Activated CD4-positive, alpha-beta T cell treated with anti-CD3 and anti-CD28 coated beads, Interleukin-2, amount 10 ng/mL, durations not matched to agents 24 days and 14 days (primary cell): ENCODE results near the gene CACNA2D3. TPM values are rescaled to one million over a fixed set of nuclear protein-coding genes. Genes with fewer than 3 reads are reported as not detected.

ENCODE experiments used
- DNase-seq: peaks from one replicate; pipeline ENCODE4 v3.0.0; 2022
- H3K27ac Mint-ChIP-seq: one replicate; pipeline ENCODE4 v1.8.0; 2022; ENCODE audit warnings: mild to moderate bottlenecking, mixed read lengths
- H3K27me3 Mint-ChIP-seq: one replicate; pipeline ENCODE4 v1.8.0; 2022; ENCODE audit warnings: mixed read lengths
- H3K36me3 Mint-ChIP-seq: one replicate; pipeline ENCODE4 v1.8.0; 2022; ENCODE audit warnings: low read depth, mild to moderate bottlenecking, mixed read lengths
- H3K4me1 Mint-ChIP-seq: one replicate; pipeline ENCODE4 v1.8.0; 2021; ENCODE audit warnings: mixed read lengths
- H3K4me3 Mint-ChIP-seq: one replicate; pipeline ENCODE4 v1.8.0; 2022; ENCODE audit warnings: mild to moderate bottlenecking, moderate library complexity, mixed read lengths
- H3K9me3 Mint-ChIP-seq: one replicate; pipeline ENCODE4 v1.8.0; 2021; ENCODE audit warnings: mixed read lengths
- intact Hi-C: fragments of 100-400 bp; cut with micrococcal nuclease; formaldehyde crosslinking; loops from one replicate; pipeline ENCODE4 v1.15.1; 2023
- total RNA-seq: library from RNA; stranded (reverse); gene quantifications from 2 replicates; pipeline ENCODE4 v1.2.3, GENCODE V29; 2022

Gene CACNA2D3
- total RNA-seq, 1 donor from 2014 or later: not detected

GRCh38 chr3:54232618-54233017 is 110.3 kb downstream of the CACNA2D3 start:
- Mint-ChIP-seq H3K9me3 (no peaks in the 10 kb centered on the region), H3K27ac (no peak overlapping the region), H3K4me1 (no peaks in the 10 kb centered on the region), H3K36me3 (no peaks in the 10 kb centered on the region), H3K4me3 (no peak overlapping the region), H3K27me3 (no peaks in the 10 kb centered on the region)
- intact Hi-C loops: no loop called here
- DNase-seq: no peak

GRCh38 chr3:54235998-54236397 is 113.6 kb downstream of the CACNA2D3 start:
- Mint-ChIP-seq H3K4me3 (no peak overlapping the region), H3K27me3 (no peaks in the 10 kb centered on the region), H3K4me1 (no peaks in the 10 kb centered on the region), H3K9me3 (no peaks in the 10 kb centered on the region), H3K27ac (no peak overlapping the region), H3K36me3 (no peaks in the 10 kb centered on the region)
- no peak for DNase-seq
- intact Hi-C loops: no loop called here

DNA sequence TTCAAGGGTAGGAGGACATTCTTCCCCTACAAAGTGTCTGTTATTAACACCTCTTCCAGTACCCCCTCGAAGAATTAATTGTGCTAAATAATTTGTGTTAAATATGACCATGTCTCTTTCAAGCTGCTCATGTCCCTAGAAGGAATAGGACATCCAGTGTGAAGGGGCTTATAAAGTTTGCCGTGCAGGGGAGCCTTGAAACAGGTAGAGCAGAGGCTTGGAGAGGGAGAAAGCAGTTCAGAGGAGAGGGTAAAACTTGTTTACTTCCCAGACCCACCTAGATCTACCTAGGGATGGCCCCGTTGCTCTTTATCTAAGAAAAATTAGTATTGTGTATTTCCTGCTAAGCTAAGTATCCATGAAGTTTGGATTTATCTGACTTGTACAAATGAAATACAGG is 114.8 kb downstream of the CACNA2D3 start:
- DNase-seq: no peak
- Mint-ChIP-seq H3K27ac (no peak overlapping the region), H3K27me3 (no peaks in the 10 kb centered on the region), H3K4me3 (no peak overlapping the region), H3K36me3 (no peaks in the 10 kb centered on the region), H3K4me1 (no peaks in the 10 kb centered on the region), H3K9me3 (no peaks in the 10 kb centered on the region)
- intact Hi-C loops: no loop called here

DNA sequence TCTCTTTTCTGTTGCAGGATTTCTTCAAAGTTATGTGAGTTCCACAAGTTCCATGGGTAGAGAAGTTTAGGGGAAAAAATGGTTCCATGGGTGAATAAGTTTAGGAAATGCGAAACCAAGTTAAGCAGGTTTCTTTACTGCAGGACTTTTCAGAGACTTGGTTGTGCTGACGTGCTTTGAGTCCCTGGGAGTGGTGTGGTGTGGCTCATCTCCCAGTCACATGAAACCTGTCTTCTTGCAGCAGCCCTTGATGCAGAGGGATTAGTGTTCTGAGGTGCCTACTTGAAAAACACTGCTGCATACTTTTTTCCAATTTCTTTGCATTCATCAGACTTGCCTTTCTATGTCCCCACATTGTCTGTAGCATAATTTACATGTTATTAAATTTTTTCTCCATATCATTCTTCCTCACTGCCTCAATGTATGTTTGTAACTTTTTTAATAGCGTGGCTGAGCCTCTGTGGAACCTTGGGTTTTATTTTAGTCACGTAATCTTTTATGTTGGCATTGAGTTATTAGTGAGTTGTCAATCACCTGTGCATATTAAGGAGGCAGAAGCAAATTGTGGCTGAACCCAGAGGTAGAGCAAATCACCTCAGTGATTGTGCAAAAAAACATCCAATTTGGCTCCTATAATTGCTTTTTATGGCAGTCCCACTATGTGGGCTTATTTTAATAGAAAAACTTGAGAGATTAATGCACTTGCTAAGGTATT is 115.6 kb downstream of the CACNA2D3 start:
- intact Hi-C loops: no loop called here
- H3K27ac Mint-ChIP-seq: no peak overlapping the region
- H3K27me3 Mint-ChIP-seq: no peaks in the 10 kb centered on the region

DNA sequence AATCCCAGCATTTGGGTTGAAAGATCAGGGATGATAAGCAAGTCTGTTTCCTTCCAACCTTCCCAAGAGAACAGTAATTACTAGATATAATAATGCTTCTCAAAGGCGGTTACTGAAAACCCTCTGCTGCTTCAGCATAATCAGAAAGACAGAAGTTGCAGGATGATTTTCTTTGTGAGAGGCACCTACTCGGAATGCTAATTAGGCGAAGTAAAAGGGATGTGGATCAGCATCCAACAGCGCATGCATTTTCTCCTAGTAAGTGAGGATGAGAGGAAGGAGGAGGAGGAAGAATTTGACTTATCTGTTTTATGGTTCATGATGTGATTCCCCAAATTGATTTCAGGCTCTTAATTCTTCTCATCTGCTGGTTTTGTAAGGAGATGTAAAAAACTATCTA is 118.0 kb downstream of the CACNA2D3 start:
- Mint-ChIP-seq H3K4me3 (no peak overlapping the region), H3K4me1 (no peaks in the 10 kb centered on the region)

More for the DNA sequence above, 115.6 kb downstream of the CACNA2D3 start:
- no peaks in the 10 kb centered on the region for H3K36me3 Mint-ChIP-seq
- H3K9me3 Mint-ChIP-seq: no peaks in the 10 kb centered on the region
- no peak overlapping the region for H3K4me3 Mint-ChIP-seq
- H3K4me1 Mint-ChIP-seq: no peaks in the 10 kb centered on the region
- no peak for DNase-seq

GRCh38 chr3:54243056-54243931 is 120.9 kb downstream of the CACNA2D3 start:
- Mint-ChIP-seq H3K36me3 (no peaks in the 10 kb centered on the region), H3K4me3 (no peak overlapping the region), H3K27ac (no peak overlapping the region), H3K4me1 (no peaks in the 10 kb centered on the region), H3K9me3 (no peaks in the 10 kb centered on the region), H3K27me3 (no peaks in the 10 kb centered on the region)
- intact Hi-C loops: no loop called here
- no peak for DNase-seq

More for the DNA sequence above, 118.0 kb downstream of the CACNA2D3 start:
- no peak for DNase-seq
- H3K27ac Mint-ChIP-seq: no peak overlapping the region
- H3K9me3 Mint-ChIP-seq: no peaks in the 10 kb centered on the region
- H3K27me3 Mint-ChIP-seq: no peaks in the 10 kb centered on the region
- H3K36me3 Mint-ChIP-seq: no peaks in the 10 kb centered on the region
- intact Hi-C loops: no loop called here

DNA sequence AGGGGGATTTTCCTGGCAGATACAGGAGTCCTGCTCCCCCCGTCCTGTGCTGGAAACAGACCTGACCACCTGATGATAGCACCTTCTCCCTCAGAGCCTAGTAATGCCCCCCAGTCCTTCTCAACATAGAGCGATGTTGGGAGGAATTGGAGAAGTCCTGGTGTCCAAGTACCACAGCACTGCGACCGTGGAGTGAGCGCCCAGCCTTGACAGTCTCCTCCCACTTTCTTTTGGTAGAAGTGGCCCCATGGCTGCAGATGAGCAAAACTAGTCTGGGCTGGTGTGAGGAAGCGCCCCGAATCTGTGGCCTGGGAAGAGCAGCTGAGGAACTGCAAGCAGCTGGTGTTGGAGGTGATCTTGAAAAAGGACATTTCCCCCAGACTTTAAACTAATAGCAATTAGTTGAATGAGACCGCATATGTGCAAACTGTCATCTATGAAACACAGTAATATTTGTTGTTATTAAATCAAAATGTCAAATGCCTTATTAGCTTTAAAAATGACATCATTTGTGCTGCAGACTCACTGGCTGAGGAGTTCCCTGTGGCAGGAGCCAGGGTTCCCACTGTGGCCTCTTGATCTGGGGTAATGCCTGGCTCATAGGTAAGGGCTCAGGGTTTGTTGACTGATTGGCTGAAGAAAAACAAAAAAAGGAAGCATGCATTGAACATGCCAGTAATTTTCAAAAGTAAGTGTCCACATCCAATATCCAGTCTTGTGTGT is 121.8 kb downstream of the CACNA2D3 start:
- no peaks in the 10 kb centered on the region for H3K36me3 Mint-ChIP-seq
- H3K4me3 Mint-ChIP-seq: no peak overlapping the region
- no peak for DNase-seq
- intact Hi-C loops: no loop called here
- no peaks in the 10 kb centered on the region for H3K4me1 Mint-ChIP-seq
- H3K27me3 Mint-ChIP-seq: no peaks in the 10 kb centered on the region
- no peaks in the 10 kb centered on the region for H3K9me3 Mint-ChIP-seq
- H3K27ac Mint-ChIP-seq: no peak overlapping the region

GRCh38 chr3:54251705-54252104 is 129.4 kb downstream of the CACNA2D3 start:
- intact Hi-C loops: no loop called here
- H3K36me3 Mint-ChIP-seq: no peaks in the 10 kb centered on the region
- H3K9me3 Mint-ChIP-seq: no peaks in the 10 kb centered on the region
- H3K4me1 Mint-ChIP-seq: no peaks in the 10 kb centered on the region
- no peaks in the 10 kb centered on the region for H3K27me3 Mint-ChIP-seq
- no peak for DNase-seq
- H3K4me3 Mint-ChIP-seq: no peak overlapping the region
- no peak overlapping the region for H3K27ac Mint-ChIP-seq

DNA sequence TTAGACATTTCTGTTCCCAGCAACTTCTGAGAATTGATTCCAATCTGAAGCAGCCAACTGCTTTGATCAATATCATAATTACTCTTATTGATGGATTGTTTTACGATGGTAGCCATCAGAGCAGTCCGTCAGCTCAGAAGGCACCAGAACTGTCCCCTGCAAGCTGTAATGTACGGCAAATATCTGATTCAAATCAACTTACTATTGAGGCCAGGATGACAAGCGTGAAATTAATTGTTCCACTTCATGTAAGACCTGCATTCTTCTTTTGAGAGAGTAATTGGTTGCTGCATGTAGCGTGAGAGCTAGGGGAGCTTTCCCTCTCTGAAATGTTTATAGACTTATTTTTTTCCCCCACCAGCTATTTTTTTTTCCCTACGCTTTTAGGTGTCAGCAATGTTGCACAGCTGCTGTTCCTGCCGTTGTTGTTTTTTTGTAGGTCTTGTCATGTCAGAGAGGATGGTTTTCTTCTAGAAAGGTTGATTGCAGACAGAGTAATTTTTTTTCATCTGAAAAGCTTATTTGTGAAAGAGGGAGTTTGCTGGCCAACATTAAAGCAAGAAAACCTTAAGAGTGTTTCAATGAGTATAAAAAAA is 134.9 kb downstream of the CACNA2D3 start:
- Mint-ChIP-seq H3K4me1 (no peaks in the 10 kb centered on the region), H3K27ac (no peak overlapping the region), H3K4me3 (no peak overlapping the region), H3K9me3 (no peaks in the 10 kb centered on the region), H3K27me3 (no peaks in the 10 kb centered on the region), H3K36me3 (no peaks in the 10 kb centered on the region)
- intact Hi-C loops: no loop called here
- no peak for DNase-seq

GRCh38 chr3:54259636-54260035 is 137.3 kb downstream of the CACNA2D3 start:
- intact Hi-C loops: no loop called here
- H3K4me3 Mint-ChIP-seq: no peak overlapping the region
- DNase-seq: no peak
- no peaks in the 10 kb centered on the region for H3K4me1 Mint-ChIP-seq
- no peaks in the 10 kb centered on the region for H3K36me3 Mint-ChIP-seq
- H3K27ac Mint-ChIP-seq: no peak overlapping the region
- no peaks in the 10 kb centered on the region for H3K9me3 Mint-ChIP-seq
- H3K27me3 Mint-ChIP-seq: peaks cover 2% of the 10 kb centered on the region

DNA sequence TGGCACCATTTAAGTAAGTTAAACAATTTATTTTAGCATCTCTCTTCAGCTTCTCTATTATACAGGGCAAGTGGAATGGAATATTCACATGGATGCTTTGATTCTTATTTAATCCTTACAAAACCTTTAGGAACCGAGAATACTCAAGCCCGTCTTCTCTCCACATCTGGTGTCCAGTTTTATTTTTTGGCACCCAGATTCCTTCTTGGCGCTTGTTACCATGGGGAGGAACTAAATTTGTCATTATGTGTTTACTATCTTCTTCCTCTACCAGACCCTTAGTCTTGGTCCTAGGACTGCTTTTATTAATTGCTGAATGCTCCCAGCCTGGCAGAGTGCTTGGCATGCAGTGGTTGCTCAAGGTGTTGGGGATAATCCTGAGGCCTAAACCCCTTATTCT is 138.8 kb downstream of the CACNA2D3 start:
- no peak overlapping the region for H3K27ac Mint-ChIP-seq
- no peak for DNase-seq
- H3K27me3 Mint-ChIP-seq: peaks cover 2% of the 10 kb centered on the region
- intact Hi-C loops: no loop called here
- H3K4me3 Mint-ChIP-seq: no peak overlapping the region
- no peaks in the 10 kb centered on the region for H3K36me3 Mint-ChIP-seq
- no peaks in the 10 kb centered on the region for H3K4me1 Mint-ChIP-seq
- no peaks in the 10 kb centered on the region for H3K9me3 Mint-ChIP-seq

DNA sequence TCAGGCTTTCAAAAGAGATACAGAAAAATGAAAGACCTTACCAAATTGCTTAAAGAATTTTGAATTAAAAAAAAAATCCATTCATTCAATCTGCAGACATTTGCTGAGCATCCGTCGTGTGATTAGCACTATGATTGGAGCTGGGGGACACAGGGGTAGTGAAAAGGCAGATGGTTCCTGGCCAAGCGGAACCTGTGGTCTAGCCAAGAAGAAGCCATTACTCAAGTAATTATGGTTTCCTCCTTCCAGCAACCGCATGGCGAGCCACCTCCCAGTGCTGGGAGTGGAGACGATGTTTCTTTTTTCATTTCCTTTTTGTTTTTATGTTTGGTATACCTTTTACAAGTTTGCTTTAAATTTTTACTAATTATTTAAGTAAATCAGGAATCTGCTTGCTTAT is 140.2 kb downstream of the CACNA2D3 start:
- Mint-ChIP-seq H3K27ac (no peak overlapping the region), H3K4me1 (no peaks in the 10 kb centered on the region), H3K9me3 (no peaks in the 10 kb centered on the region), H3K36me3 (no peaks in the 10 kb centered on the region), H3K4me3 (no peak overlapping the region), H3K27me3 (peaks cover 2% of the 10 kb centered on the region)
- intact Hi-C loops: no loop called here
- no peak for DNase-seq

DNA sequence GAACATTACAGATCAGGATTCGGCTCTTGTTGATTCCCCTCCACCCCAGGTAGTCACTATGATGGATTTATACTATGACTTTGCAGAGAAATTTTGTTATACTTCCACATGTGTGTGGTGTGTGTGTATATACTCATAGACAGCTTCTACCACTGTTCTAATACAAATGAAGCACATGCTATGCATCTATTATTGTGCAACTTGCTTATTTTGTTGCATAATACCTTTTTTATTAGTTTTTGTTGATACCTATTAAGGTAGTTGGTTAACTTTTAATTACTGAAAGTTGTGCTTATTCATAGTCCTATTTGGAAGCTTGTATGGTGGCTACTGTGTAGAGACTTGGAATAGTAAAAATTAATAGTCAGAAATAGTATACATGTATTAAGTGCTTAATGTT is 140.6 kb downstream of the CACNA2D3 start:
- intact Hi-C loops: no loop called here
- Mint-ChIP-seq H3K4me3 (no peak overlapping the region), H3K4me1 (no peaks in the 10 kb centered on the region)

DNA sequence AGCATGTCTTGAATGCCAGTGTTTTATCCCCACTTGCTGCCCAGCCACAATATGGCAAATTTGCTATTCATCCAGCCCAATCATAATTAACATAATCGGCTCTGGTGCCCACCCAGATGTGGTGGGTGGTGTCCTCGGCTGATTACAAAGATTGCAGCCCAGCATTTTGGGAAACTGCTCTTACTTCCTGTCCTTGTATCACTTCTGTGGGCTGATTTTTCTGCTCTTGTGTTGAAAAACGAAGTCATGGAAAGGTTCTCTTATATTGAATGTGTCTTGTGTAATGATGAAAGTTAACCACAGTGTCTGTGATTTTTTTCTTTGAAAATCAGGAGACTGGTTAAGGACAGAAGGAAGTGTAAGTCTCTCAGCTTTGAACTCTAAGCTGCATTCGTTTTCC is 141.7 kb downstream of the CACNA2D3 start:
- Mint-ChIP-seq H3K27ac (no peak overlapping the region), H3K27me3 (peaks cover 2% of the 10 kb centered on the region), H3K4me1 (no peaks in the 10 kb centered on the region), H3K9me3 (no peaks in the 10 kb centered on the region), H3K4me3 (no peak overlapping the region), H3K36me3 (no peaks in the 10 kb centered on the region)
- intact Hi-C loops: no loop called here
- no peak for DNase-seq

More for the DNA sequence above, 140.6 kb downstream of the CACNA2D3 start:
- no peak overlapping the region for H3K27ac Mint-ChIP-seq
- peaks cover 2% of the 10 kb centered on the region for H3K27me3 Mint-ChIP-seq
- DNase-seq: no peak
- no peaks in the 10 kb centered on the region for H3K36me3 Mint-ChIP-seq
- H3K9me3 Mint-ChIP-seq: no peaks in the 10 kb centered on the region
